Astrocyte (in vitro differentiated cells and primary cell): Measurements from ENCODE around the gene NAALADL2. TPM values are rescaled to one million over a fixed set of nuclear protein-coding genes. Genes with fewer than 3 reads are reported as not detected.

ENCODE experiments used
- DNase-seq: peaks from one replicate; pipeline ENCODE4 v3.0.0-alpha.2; 2010; ENCODE audit warnings: low read depth
- FAIRE-seq: peaks from 2 replicates; lab custom pipeline; 2011; peaks lifted over from hg19 to GRCh38; lab: Jason Lieb, UNC
- H2AFZ ChIP-seq: 2 replicates; pipeline ENCODE4 v1.6.0; 2012; ENCODE audit warnings: low read depth, low read length, inconsistent platforms
- H3K27ac ChIP-seq: 2 replicates; pipeline ENCODE4 v1.5.1; 2011; ENCODE audit warnings: low read depth, low read length, inconsistent platforms
- H3K27me3 ChIP-seq: 2 replicates; pipeline ENCODE4 v1.6.0; 2011; ENCODE audit warnings: low read length, inconsistent platforms; ENCODE audit not compliant: insufficient read depth
- H3K36me3 ChIP-seq: 2 replicates; pipeline ENCODE4 v1.5.1; 2011; ENCODE audit warnings: low read length, inconsistent platforms; ENCODE audit not compliant: insufficient read depth
- H3K4me1 ChIP-seq: 2 replicates; pipeline ENCODE4 v1.5.1; 2011; ENCODE audit warnings: low read length, inconsistent platforms; ENCODE audit not compliant: insufficient read depth
- H3K4me2 ChIP-seq: 2 replicates; pipeline ENCODE4 v1.6.0; 2012; ENCODE audit warnings: low read length, inconsistent platforms
- H3K4me3 ChIP-seq: 2 replicates; pipeline ENCODE4 v1.5.1; 2011; ENCODE audit warnings: low read depth, mild to moderate bottlenecking, low read length, inconsistent platforms; ENCODE audit not compliant: insufficient read depth
- H3K79me2 ChIP-seq: 2 replicates; pipeline ENCODE4 v1.6.0; 2012; ENCODE audit warnings: mild to moderate bottlenecking, low read length, inconsistent platforms; ENCODE audit not compliant: insufficient read depth
- H3K9ac ChIP-seq: 2 replicates; pipeline ENCODE4 v1.6.0; 2012; ENCODE audit warnings: mild to moderate bottlenecking, low read length, inconsistent platforms
- H3K9me3 ChIP-seq: 2 replicates; pipeline ENCODE4 v1.5.1; 2012; ENCODE audit warnings: low read depth, mild to moderate bottlenecking, low read length, inconsistent platforms; ENCODE audit not compliant: insufficient read depth
- H4K20me1 ChIP-seq: 2 replicates; pipeline ENCODE4 v1.6.0; 2012; ENCODE audit warnings: low read length, inconsistent platforms; ENCODE audit not compliant: insufficient read depth
- H3K27ac Mint-ChIP-seq: one replicate; pipeline ENCODE4 v1.8.0; 2021; ENCODE audit warnings: mild to moderate bottlenecking, mixed read lengths; ENCODE audit not compliant: unreplicated experiment
- H3K27me3 Mint-ChIP-seq: one replicate; pipeline ENCODE4 v1.8.0; 2021; ENCODE audit warnings: low read depth, mixed read lengths; ENCODE audit not compliant: unreplicated experiment
- H3K36me3 Mint-ChIP-seq: one replicate; pipeline ENCODE4 v1.8.0; 2021; ENCODE audit warnings: low read depth, mixed read lengths; ENCODE audit not compliant: unreplicated experiment
- H3K4me1 Mint-ChIP-seq: one replicate; pipeline ENCODE4 v1.8.0; 2021; ENCODE audit warnings: low read depth, mixed read lengths; ENCODE audit not compliant: unreplicated experiment
- H3K4me3 Mint-ChIP-seq: one replicate; pipeline ENCODE4 v1.8.0; 2021; ENCODE audit warnings: mild to moderate bottlenecking, moderate library complexity, mixed read lengths; ENCODE audit not compliant: unreplicated experiment
- H3K9me3 Mint-ChIP-seq: one replicate; pipeline ENCODE4 v1.8.0; 2021; ENCODE audit warnings: mild to moderate bottlenecking, mixed read lengths; ENCODE audit not compliant: unreplicated experiment
- CTCF ChIP-seq: IDR thresholded peaks from 2 replicates; pipeline ENCODE4 v1.5.1; 2011; ENCODE audit warnings: low read depth, mild to moderate bottlenecking, inconsistent platforms, low read length, moderate library complexity; ENCODE audit not compliant: insufficient read depth
- EZH2 ChIP-seq: IDR thresholded peaks from 2 replicates; pipeline ENCODE4 v1.6.1; 2012; ENCODE audit warnings: mild to moderate bottlenecking, low read length, inconsistent platforms; ENCODE audit not compliant: insufficient read depth
- total RNA-seq: library from RNA; stranded (reverse); gene quantifications from 2 replicates; pipeline ENCODE4 v1.2.1, GENCODE V29; 2021

The NAALADL2 gene
- total RNA-seq, 1 donor from 2014 or later, result 2.7 TPM

DNA sequence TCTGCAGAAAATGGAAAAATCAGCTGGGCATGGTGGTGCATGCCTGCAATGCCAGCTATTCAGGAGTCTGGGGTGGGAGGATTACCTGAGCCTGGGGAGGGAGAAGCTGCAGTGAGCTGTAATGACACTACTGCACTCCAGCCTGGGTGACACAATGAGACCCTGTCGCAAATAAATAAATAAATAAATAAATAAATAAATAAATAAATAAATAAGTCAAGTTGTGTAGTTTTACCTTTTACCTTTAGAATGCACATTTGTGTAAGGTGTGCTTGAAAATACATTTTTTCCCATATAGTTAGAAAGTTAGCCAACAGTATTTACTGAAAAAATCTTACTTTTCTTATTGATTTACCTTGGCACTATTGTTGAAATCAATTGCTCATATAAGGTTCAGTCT lies 515.6 kb downstream of the NAALADL2 start:
- Histone ChIP-seq H2AFZ (no peak overlapping the region), H3K27me3 (no peaks in the 10 kb centered on the region), H3K79me2 (no peaks in the 10 kb centered on the region), H3K9ac (no peak overlapping the region), H3K36me3 (no peaks in the 10 kb centered on the region), H3K27ac (no peak overlapping the region), H3K4me1 (peaks cover 2% of the 10 kb centered on the region), H3K4me2 (no peak overlapping the region), H3K4me3 (no peak overlapping the region), H4K20me1 (no peaks in the 10 kb centered on the region), H3K9me3 (no peaks in the 10 kb centered on the region)
- no peak overlapping the region for H3K4me3 Mint-ChIP-seq
- TF ChIP-seq CTCF, result no peak
- H3K27ac Mint-ChIP-seq, result no peak overlapping the region
- DNase-seq (no peak), FAIRE-seq (no peak)
- H3K9me3 Mint-ChIP-seq, result no peaks in the 10 kb centered on the region
- H3K27me3 Mint-ChIP-seq, result no peaks in the 10 kb centered on the region
- H3K36me3 Mint-ChIP-seq, result no peaks in the 10 kb centered on the region
- H3K4me1 Mint-ChIP-seq, result no peaks in the 10 kb centered on the region

- Mint-ChIP-seq H3K27me3 (no peaks in the 10 kb centered on the region), H3K4me3 (no peak overlapping the region), H3K4me1 (no peaks in the 10 kb centered on the region), H3K27ac (no peak overlapping the region), H3K9me3 (no peaks in the 10 kb centered on the region), H3K36me3 (no peaks in the 10 kb centered on the region)
- H3K4me1 ChIP-seq, result no peaks in the 10 kb centered on the region
- no peak overlapping the region for H3K4me3 ChIP-seq
- H3K9me3 ChIP-seq, result no peaks in the 10 kb centered on the region
- H3K27ac ChIP-seq, result no peak overlapping the region
- no peaks in the 10 kb centered on the region for H3K27me3 ChIP-seq
- H3K4me2 ChIP-seq, result no peak overlapping the region
- no peaks in the 10 kb centered on the region for H3K79me2 ChIP-seq
- no peak overlapping the region for H2AFZ ChIP-seq
- H4K20me1 ChIP-seq, result no peaks in the 10 kb centered on the region
- no peak overlapping the region for H3K9ac ChIP-seq
- FAIRE-seq (no peak), DNase-seq (no peak)
- TF ChIP-seq EZH2 (no peak), CTCF (no peak)
- no peaks in the 10 kb centered on the region for H3K36me3 ChIP-seq
These were observed 519.2 kb downstream of the NAALADL2 start for GRCh38 chr3:175378348-175378747.

DNA sequence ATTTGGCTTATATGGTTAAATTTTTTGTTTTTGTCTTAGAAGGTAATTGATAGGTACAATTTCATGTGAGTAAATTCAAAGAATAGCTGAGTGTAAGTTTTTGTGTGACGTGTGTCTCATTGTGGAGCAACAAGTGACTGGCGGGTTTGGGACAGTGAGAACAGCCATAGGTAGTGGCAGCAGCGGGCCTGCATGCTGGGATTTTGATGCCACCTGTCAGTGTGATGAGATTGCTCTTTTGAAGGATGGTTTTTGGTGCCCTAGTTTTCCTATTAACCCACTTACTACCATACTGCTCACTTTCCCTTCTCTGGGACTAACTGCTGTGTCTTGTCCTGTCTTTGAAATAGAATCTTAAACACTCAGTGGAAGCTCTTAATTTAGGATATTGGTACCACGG lies 522.6 kb downstream of the NAALADL2 start:
- no peaks in the 10 kb centered on the region for H3K27me3 Mint-ChIP-seq
- no peak overlapping the region for H3K9ac ChIP-seq
- H3K36me3 Mint-ChIP-seq, result no peaks in the 10 kb centered on the region
- no peaks in the 10 kb centered on the region for H3K27me3 ChIP-seq
- no peak overlapping the region for H3K4me2 ChIP-seq
- no peaks in the 10 kb centered on the region for H3K4me1 ChIP-seq
- no peaks in the 10 kb centered on the region for H3K79me2 ChIP-seq
- H3K27ac ChIP-seq, result no peak overlapping the region
- no peak overlapping the region for H3K4me3 ChIP-seq
- FAIRE-seq (no peak), DNase-seq (no peak)
- no peak overlapping the region for H2AFZ ChIP-seq
- no peaks in the 10 kb centered on the region for H4K20me1 ChIP-seq
- H3K4me1 Mint-ChIP-seq, result peaks cover 5% of the 10 kb centered on the region
- no peak overlapping the region for H3K4me3 Mint-ChIP-seq
- no peak overlapping the region for H3K27ac Mint-ChIP-seq
- H3K9me3 Mint-ChIP-seq, result no peaks in the 10 kb centered on the region
- no peaks in the 10 kb centered on the region for H3K36me3 ChIP-seq
- no peaks in the 10 kb centered on the region for H3K9me3 ChIP-seq
- TF ChIP-seq CTCF (no peak), EZH2 (no peak)
